Astrocyte of the spinal cord (primary cell): Measurements from ENCODE around the gene MT1M.
"Not testable (repeated sequence)": the region's sequence is repeated elsewhere in the genome, so short reads cannot be mapped to it uniquely, and the experiment has no call there.

Experiments
- DNase-seq: peaks from one replicate; pipeline ENCODE4 v3.0.0; 2011; ENCODE audit warnings: low read depth, low spot score
- H3K4me3 ChIP-seq: 2 replicates; pipeline ENCODE4 v1.5.1; 2011; ENCODE audit warnings: low read depth, mild to moderate bottlenecking, low read length, moderate library complexity
- in situ Hi-C: cut with HindIII; loops from 2 replicates; pipeline ENCODE4 v1.10.0; 2017; ENCODE audit warnings: low sequenced_read_pairs
- TF ChIP-seq, protein P1 (sequence below): IDR thresholded peaks from 2 replicates; pipeline ENCODE4 v1.5.1; 2012; ENCODE audit warnings: low read depth, mild to moderate bottlenecking, low read length, inconsistent platforms

The MT1M gene

GRCh38 chr16:56667581-56668571 lies 35.4 kb downstream of the MT1M start, which contains the start of gene MT1G:
Gene MT1G, minus strand, starts transcription at chr16:56668065. Its CDS starts 72 bp downstream, at chr16:56667993.
- in situ Hi-C loops, result no loop called here
- peak; percentile 12 for DNase-seq
- TF ChIP-seq, protein P1, sequence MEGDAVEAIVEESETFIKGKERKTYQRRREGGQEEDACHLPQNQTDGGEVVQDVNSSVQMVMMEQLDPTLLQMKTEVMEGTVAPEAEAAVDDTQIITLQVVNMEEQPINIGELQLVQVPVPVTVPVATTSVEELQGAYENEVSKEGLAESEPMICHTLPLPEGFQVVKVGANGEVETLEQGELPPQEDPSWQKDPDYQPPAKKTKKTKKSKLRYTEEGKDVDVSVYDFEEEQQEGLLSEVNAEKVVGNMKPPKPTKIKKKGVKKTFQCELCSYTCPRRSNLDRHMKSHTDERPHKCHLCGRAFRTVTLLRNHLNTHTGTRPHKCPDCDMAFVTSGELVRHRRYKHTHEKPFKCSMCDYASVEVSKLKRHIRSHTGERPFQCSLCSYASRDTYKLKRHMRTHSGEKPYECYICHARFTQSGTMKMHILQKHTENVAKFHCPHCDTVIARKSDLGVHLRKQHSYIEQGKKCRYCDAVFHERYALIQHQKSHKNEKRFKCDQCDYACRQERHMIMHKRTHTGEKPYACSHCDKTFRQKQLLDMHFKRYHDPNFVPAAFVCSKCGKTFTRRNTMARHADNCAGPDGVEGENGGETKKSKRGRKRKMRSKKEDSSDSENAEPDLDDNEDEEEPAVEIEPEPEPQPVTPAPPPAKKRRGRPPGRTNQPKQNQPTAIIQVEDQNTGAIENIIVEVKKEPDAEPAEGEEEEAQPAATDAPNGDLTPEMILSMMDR, result no peak
- no peak within 1 kb of the TSS for H3K4me3 ChIP-seq

- no peak for DNase-seq
- TF ChIP-seq, protein P1, result no peak
- in situ Hi-C loops, result no loop called here
- no peak within 1 kb of the TSS for H3K4me3 ChIP-seq
These were observed 36.8 kb downstream of the MT1M start, which contains the start of gene MT1H for GRCh38 chr16:56669005-56669839. Gene MT1H, plus strand, starts transcription at chr16:56669814. Its CDS starts 71 bp downstream, at chr16:56669885.

DNA sequence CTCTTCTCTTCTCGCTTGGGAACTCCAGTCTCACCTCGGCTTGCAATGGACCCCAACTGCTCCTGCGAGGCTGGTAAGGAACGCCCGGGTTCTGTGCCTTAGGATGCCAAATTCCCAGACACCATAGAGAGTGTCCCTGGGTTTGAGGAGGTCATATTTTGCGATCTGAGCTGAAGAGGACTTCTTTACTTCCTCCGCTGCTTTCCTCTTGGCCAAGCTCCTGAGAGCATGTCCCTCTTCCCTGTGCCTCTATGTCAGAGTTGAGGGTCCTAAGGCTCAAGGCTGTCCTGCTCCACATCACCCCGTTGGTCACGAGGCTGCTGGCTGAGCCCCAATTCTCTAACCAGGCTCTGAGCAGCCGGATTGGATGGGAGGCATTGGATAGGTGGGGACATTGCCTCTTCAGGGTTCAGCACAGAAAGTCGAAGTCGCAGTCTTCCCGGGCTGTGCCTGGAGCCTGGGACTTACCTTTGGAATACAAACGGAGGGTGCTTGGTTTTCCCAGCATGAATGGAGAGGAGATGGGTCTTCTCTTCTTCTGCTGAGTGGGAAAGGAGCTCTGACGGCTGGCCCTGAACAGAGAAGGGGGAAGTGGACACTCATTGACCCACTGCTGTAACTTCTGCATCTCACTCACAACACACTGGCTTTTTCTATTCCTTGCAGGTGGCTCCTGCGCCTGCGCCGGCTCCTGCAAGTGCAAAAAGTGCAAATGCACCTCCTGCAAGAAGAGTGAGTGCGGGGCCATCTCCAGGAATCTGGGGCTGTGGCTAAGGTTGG lies 37.6 kb downstream of the MT1M start:
- in situ Hi-C loops, result no loop called here
- no peak overlapping the region for H3K4me3 ChIP-seq
- no peak for DNase-seq
- TF ChIP-seq, protein P1, result no peak

- TF ChIP-seq, protein P1, result no peak
- H3K4me3 ChIP-seq, result no peak overlapping the region
- in situ Hi-C loops, result no loop called here
- no peak for DNase-seq
These were observed 38.1 kb downstream of the MT1M start for GRCh38 chr16:56670620-56670934.

DNA sequence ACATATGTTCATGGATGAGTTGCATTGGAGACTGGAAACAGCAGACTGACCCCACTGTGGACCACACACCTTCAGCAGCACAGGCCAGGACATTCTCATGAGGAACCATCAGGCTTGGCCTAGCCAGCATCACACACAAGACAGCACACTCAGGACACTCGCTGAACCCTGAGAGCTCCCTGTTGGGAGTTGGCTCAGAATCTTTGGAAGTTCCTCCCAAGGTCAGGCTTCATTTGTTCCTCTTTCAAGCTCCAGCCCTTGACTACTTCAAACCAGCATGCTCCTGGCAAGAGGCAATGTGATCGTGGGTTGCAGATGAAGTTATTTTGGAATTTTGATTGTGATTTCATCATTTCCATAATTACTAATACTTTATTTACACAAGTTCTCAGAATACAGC lies 39.2 kb downstream of the MT1M start:
- peak; percentile 16 for DNase-seq
- in situ Hi-C loops, H3K4me3 ChIP-seq: not testable (repeated sequence)

DNA sequence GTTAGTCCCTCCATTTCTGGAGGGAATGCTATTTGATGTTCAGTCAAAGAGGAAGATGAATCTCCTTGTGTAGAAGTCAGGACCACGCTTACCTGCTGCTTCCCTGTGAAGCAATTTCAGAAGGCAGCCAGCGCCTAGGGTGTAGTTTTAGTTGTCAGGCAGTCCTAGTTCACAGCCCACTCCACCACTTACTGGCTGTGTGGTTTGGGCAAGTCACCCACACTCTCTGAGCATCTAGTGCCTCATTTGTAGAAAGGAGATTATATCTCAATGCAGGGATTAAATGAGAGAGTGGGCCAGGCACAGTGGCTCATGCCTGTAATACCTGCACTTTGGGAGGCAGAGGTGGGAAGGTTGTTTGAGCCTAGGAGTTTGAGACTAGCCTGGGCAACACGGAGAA lies 39.7 kb downstream of the MT1M start:
- in situ Hi-C loops, result not testable (repeated sequence)

GRCh38 chr16:56672761-56673536 lies 40.5 kb downstream of the MT1M start:
- TF ChIP-seq, protein P1, result no peak
- DNase-seq, result no peak
- in situ Hi-C loops, result no loop called here
- no peak overlapping the region for H3K4me3 ChIP-seq

More for the DNA sequence above, 39.7 kb downstream of the MT1M start:
- DNase-seq, H3K4me3 ChIP-seq: not testable (repeated sequence)
